IPS-20b (cell line): ENCODE data around the gene ISL2.

Experiments used
- H3K27ac ChIP-seq: one replicate; pipeline ENCODE4 v1.5.1; 2013; ENCODE audit warnings: low read length
- H3K27me3 ChIP-seq: 2 replicates; pipeline ENCODE4 v1.6.1; 2013; ENCODE audit warnings: mild to moderate bottlenecking, low read length, inconsistent platforms; ENCODE audit not compliant: insufficient read depth
- H3K36me3 ChIP-seq: 2 replicates; pipeline ENCODE4 v1.6.1; 2013; ENCODE audit warnings: low read depth, mild to moderate bottlenecking, inconsistent platforms, low read length, moderate library complexity; ENCODE audit not compliant: insufficient read depth
- H3K4me1 ChIP-seq: 2 replicates; pipeline ENCODE4 v1.6.1; 2013; ENCODE audit warnings: mild to moderate bottlenecking, control low read depth, inconsistent platforms, low read length, moderate library complexity; ENCODE audit not compliant: insufficient read depth
- H3K4me3 ChIP-seq: 2 replicates; pipeline ENCODE4 v1.5.1; 2013; ENCODE audit warnings: mild to moderate bottlenecking, low read length, inconsistent platforms
- H3K9ac ChIP-seq: 2 replicates; pipeline ENCODE4 v1.6.1; 2013; ENCODE audit warnings: low read depth, mild to moderate bottlenecking, inconsistent platforms, low read length, moderate library complexity
- H3K9me3 ChIP-seq: 2 replicates; pipeline ENCODE4 v1.6.1; 2013; ENCODE audit warnings: mild to moderate bottlenecking, low read depth, low read length, inconsistent platforms; ENCODE audit not compliant: insufficient read depth

Gene ISL2

GRCh38 chr15:76338486-76339304 lies 2.1 kb downstream of the ISL2 start:
- H3K9me3 ChIP-seq = peaks cover 4% of the 10 kb centered on the region
- no peak overlapping the region for H3K4me3 ChIP-seq
- no peak overlapping the region for H3K9ac ChIP-seq
- peaks cover 100% of the 10 kb centered on the region for H3K27me3 ChIP-seq
- peaks cover 6% of the 10 kb centered on the region; the same call in 1 of the 2 replicates for H3K4me1 ChIP-seq
- no peak overlapping the region for H3K27ac ChIP-seq
- H3K36me3 ChIP-seq = no peaks in the 10 kb centered on the region

GRCh38 chr15:76339305-76340197 lies 3.0 kb downstream of the ISL2 start:
- Histone ChIP-seq H3K9ac (no peak overlapping the region), H3K4me3 (peak overlapping the region; percentile 58), H3K27ac (no peak overlapping the region), H3K36me3 (no peaks in the 10 kb centered on the region), H3K9me3 (peaks cover 4% of the 10 kb centered on the region), H3K4me1 (peaks cover 6% of the 10 kb centered on the region; the same call in 1 of the 2 replicates), H3K27me3 (peaks cover 100% of the 10 kb centered on the region)

- no peak overlapping the region; the same call in 1 of the 2 replicates for H3K9ac ChIP-seq
- H3K27ac ChIP-seq = no peak overlapping the region
- H3K4me1 ChIP-seq = peaks cover 6% of the 10 kb centered on the region; the same call in 1 of the 2 replicates
- H3K27me3 ChIP-seq = peaks cover 100% of the 10 kb centered on the region
- no peaks in the 10 kb centered on the region for H3K36me3 ChIP-seq
- peak overlapping the region; percentile 58; the same call in 1 of the 2 replicates for H3K4me3 ChIP-seq
- H3K9me3 ChIP-seq = peaks cover 4% of the 10 kb centered on the region
Observed at GRCh38 chr15:76340198-76340802, 3.7 kb downstream of the ISL2 start.

- Histone ChIP-seq H3K36me3 (no peaks in the 10 kb centered on the region), H3K4me1 (peaks cover 6% of the 10 kb centered on the region; the same call in 1 of the 2 replicates), H3K9me3 (peaks cover 4% of the 10 kb centered on the region), H3K9ac (no peak overlapping the region; the same call in 1 of the 2 replicates), H3K4me3 (peak overlapping the region; percentile 58), H3K27me3 (peaks cover 100% of the 10 kb centered on the region), H3K27ac (no peak overlapping the region)
Observed at GRCh38 chr15:76340803-76341365, 4.3 kb downstream of the ISL2 start.

- no peaks in the 10 kb centered on the region for H3K36me3 ChIP-seq
- H3K27ac ChIP-seq = no peak overlapping the region
- peak overlapping the region; percentile 58; the same call in 1 of the 2 replicates for H3K4me3 ChIP-seq
- H3K9ac ChIP-seq = no peak overlapping the region
- H3K4me1 ChIP-seq = peaks cover 6% of the 10 kb centered on the region; the same call in 1 of the 2 replicates
- peaks cover 100% of the 10 kb centered on the region for H3K27me3 ChIP-seq
- H3K9me3 ChIP-seq = peaks cover 4% of the 10 kb centered on the region
Observed at GRCh38 chr15:76341366-76342057, 4.9 kb downstream of the ISL2 start.

- Histone ChIP-seq H3K9me3 (peaks cover 4% of the 10 kb centered on the region), H3K27me3 (peaks cover 100% of the 10 kb centered on the region), H3K27ac (no peak overlapping the region), H3K4me3 (peak overlapping the region; percentile 58; the same call in 1 of the 2 replicates), H3K36me3 (no peaks in the 10 kb centered on the region), H3K9ac (no peak overlapping the region), H3K4me1 (peaks cover 6% of the 10 kb centered on the region; the same call in 1 of the 2 replicates)
Observed at GRCh38 chr15:76342058-76342381, 5.4 kb downstream of the ISL2 start.

- Histone ChIP-seq H3K36me3 (no peaks in the 10 kb centered on the region), H3K4me3 (no peak overlapping the region), H3K27me3 (peaks cover 100% of the 10 kb centered on the region)
Observed at GRCh38 chr15:76342382-76343201, 6.0 kb downstream of the ISL2 start.

GRCh38 chr15:76343313-76343996 lies 6.9 kb downstream of the ISL2 start:
- Histone ChIP-seq H3K27me3 (peaks cover 100% of the 10 kb centered on the region), H3K4me3 (no peak overlapping the region), H3K4me1 (peaks cover 6% of the 10 kb centered on the region; the same call in 1 of the 2 replicates), H3K9me3 (peaks cover 4% of the 10 kb centered on the region), H3K9ac (no peak overlapping the region), H3K36me3 (no peaks in the 10 kb centered on the region), H3K27ac (no peak overlapping the region)

More at GRCh38 chr15:76342382-76343201, 6.0 kb downstream of the ISL2 start:
- Histone ChIP-seq H3K4me1 (peaks cover 6% of the 10 kb centered on the region; the same call in 1 of the 2 replicates), H3K9ac (no peak overlapping the region), H3K9me3 (peaks cover 4% of the 10 kb centered on the region), H3K27ac (no peak overlapping the region)

- no peaks in the 10 kb centered on the region; the same call in none of the 2 replicates for H3K9me3 ChIP-seq
Observed at GRCh38 chr15:76344893-76345582, 8.5 kb downstream of the ISL2 start.

More at GRCh38 chr15:76344893-76345582, 8.5 kb downstream of the ISL2 start:
- peaks cover 100% of the 10 kb centered on the region for H3K27me3 ChIP-seq
- no peaks in the 10 kb centered on the region for H3K36me3 ChIP-seq
- H3K4me1 ChIP-seq = peaks cover 6% of the 10 kb centered on the region; the same call in 1 of the 2 replicates
- peak overlapping the region; percentile 69 for H3K4me3 ChIP-seq
- no peak overlapping the region for H3K27ac ChIP-seq
- no peak overlapping the region for H3K9ac ChIP-seq
